ENCODE results near the gene GGA1. TPM values are rescaled to one million over a fixed set of nuclear protein-coding genes. Genes with fewer than 3 reads are reported as not detected.
"Not testable (repeated sequence)": the region's sequence is repeated elsewhere in the genome, so short reads cannot be mapped to it uniquely, and the experiment has no call there.

The GGA1 gene
- total RNA-seq, 1 donor from 2014 or later, result 50.6 TPM

DNA sequence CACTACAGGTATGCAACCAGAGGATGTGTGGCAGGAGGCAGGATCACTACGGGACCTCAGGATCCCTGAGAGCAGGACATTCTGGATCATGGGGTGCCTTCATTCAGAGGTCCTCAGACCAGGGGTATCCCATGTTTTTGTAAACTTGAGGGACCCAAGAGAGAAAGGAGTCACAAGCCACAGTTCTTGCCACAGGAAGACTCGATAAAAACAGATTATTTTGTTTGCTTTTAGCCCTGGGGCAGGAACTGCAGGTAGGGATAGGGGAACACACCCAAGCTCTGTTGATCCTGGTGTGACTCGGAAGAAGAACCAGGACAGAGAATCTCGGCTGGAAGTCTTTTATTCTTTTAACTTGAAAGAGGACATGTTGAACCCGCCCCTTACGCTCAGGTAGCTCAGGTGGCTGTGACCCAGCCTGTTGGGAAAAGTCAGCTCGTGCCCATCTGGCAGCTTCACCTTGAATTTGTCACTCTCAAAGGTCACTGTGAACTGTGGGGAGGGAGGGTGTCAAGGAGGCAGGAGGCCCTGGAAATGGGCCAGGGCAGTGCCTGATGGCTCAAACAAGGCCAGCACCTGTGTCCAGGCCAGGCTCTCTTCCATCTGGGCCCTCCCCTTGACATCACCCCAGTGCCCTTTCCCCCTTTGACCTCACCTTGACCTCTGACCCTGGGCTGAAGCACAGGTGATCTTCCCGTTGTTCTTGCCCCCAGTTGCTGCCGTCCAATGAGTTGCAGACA lies 38.5 kb upstream of the GGA1 start:
- DNase-seq (ENCODE audit: low read depth), result no peak

DNA sequence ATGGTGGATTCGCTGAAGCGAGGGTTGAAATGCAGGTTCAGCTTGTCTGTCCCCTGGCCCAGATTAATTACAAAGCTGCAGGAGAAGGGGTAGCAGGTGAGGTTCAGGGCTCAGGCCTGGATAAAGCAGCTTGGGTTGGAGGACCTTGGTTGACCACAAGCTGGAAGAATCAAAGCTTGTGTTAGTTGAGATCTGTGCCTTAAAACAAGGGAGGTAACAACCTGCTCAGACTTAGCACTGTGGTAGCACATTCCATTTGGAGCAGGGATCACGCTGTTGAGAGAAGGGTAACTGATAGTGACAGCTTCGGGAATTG lies 38.0 kb upstream of the GGA1 start:
- no peak for DNase-seq (ENCODE audit: low read depth)

DNA sequence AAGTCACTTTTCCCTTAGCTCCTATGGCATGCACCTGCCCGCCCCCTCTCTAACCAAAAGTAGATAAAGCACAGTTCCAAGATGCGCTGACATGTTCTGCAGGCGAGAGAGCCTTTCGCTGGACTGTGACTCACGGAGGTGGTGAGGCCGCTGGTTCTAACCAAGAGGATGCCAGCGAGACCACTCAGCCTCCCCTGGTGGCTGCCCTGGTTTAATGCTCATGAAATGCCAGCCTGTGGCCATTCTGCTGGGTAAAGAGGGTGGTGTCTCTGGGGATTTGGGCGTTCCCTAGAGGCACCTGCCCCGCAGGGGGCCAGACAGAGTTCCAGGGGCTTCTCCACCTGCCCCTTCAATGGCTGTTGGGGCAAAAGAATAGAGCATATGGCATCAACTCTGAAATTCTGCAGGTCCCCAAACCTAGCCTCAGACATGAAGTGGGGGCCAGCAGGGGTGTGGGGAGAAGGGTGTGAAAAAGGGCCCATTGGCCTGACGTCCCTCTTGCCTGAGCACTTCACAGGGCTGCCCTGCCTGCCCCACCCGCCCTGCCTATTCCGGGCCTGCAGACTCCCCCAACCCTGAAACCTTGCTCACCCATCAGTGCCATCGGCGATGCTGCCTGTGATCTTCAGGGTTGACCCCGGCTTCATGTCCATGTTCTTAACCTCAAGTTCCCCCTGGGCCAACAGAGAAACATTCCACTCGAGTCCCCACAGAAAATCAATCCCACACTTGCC lies 37.2 kb upstream of the GGA1 start:
- peak; percentile 56 for DNase-seq (ENCODE audit: low read depth)

DNA sequence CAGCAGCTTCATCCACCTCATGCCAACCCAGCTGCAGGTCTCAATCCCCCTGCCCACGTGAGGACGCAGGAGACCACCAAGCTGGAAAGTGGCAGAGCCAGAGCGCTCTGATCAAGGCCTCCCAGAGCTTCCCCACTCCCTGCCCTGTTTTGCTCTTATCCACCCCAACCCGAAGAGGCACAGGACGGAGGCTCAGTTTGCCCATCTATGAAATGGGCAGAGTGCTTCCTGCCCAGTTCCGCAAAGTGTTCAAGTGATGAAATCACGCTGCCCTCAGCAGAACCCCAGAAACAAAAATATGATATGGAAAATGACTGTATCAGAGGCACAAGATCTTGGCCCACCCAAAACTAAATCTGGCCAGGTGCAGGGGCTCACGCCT lies 36.7 kb upstream of the GGA1 start:
- no peak for DNase-seq (ENCODE audit: low read depth)

DNA sequence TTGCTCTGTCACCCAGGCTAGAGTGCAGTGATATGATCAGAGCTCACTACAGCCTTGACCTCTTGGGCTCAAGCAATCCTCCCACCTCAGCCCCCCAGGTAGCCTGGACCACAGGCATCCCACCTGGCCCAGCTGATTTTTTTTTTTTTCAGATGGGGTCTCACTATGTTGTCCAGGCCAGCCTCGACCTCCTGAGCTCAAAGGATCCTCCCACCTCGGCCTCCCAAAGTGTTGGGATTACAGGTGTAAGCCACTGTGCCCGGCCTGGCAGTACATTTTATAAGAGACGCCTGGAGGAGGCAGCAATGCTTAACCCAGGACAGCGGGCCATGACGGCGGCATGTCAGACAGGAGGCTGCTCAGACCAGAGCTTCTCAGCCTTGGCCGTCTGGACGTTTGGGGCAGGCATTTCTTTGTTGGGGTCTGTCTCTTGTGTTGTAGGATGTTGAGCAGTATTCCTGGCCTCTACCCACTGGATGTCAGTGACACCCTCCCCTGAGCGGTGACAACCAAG lies 33.1 kb upstream of the GGA1 start:
- no peak for DNase-seq (ENCODE audit: low read depth)

DNA sequence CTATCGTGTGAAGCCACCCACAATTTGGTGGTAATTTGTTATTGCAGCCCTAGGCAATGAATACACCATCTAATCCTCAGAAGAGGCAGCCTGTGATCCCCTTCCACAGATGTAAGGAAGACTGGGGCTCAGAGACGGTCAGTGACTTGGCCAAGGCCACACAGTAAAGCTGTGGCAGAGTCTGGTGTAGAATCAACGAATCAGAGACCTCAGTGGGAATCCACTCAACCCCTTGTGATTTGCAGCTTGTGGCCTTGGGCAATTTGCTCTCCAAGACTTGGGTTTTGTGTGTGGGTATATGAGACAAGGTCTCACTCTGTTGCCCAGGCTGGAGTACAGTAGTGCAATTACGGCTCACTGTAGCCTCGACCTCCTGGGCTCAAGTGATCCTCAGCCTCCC lies 30.6 kb upstream of the GGA1 start:
- no peak for DNase-seq (ENCODE audit: low read depth)

DNA sequence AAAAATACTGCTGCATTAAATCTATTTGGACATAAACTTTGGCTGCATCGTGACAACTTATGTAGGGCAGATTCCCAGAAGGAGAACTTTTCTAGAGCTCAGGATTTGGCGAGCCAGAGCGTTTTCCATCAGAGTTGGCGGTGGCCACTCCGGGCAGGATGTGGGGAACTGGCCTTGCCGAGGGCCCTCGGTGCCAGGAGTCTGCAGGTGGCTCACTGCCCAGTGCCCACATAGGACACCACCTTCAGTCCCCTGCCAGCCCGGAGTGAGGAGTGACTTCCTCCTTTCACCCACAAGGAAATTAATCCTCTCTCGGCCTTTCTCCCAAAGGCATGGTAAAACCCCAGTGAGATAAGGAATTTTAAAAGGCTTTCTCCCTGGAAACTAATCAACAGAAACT lies 27.1 kb upstream of the GGA1 start:
- DNase-seq (ENCODE audit: low read depth), result no peak

DNA sequence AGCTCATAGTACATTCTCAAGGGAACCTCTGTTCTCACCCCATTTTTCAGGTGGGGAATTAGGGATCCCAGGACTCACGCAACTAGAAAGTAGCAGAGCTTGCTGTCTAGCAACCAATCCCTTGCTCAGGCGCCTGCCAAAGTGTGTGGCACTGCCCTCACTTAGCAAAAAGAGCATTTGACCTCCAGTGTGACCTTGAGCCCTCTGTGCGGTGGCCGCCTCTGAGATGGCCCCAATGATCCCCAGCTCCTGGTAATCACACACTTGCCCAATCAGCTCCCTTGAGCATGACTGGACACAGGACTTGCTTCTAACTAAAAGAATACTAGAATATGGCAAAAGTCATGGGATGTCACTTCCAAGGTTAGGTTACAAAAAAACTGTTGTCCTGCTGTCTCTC lies 26.1 kb upstream of the GGA1 start:
- no peak for DNase-seq (ENCODE audit: low read depth)

DNA sequence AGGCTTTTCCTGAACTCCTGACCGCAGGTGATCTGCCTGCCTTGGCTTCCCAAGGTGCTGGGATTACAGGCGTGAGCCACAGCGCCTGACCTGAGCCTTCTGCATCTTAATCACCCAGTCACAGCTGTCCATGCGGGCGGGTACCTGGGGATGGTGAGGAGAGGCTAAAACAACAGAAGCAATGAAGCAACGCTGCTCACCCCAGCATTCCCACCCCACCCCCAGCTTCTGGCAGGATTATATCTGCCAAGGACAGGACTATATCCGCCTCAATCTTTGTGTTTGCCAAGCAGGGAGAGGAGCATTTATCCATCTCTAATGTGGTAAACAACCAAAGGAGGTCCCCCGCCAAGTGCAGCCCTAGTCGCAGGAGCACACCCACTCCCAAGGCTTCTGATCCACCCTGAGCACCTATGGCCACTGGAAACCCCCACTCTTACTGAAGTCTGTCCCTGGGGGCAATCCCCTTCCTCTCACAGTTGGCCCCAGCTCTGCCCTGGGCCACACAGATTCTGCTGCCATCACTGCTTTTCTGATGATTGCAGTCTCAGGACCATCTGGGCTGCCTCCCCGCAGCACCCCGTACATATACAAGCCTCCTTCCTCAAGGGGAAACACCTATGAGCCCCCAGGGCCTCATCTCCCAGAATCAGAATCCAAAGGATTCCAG lies 20.0 kb upstream of the GGA1 start:
- no peak for DNase-seq (ENCODE audit: low read depth)

DNA sequence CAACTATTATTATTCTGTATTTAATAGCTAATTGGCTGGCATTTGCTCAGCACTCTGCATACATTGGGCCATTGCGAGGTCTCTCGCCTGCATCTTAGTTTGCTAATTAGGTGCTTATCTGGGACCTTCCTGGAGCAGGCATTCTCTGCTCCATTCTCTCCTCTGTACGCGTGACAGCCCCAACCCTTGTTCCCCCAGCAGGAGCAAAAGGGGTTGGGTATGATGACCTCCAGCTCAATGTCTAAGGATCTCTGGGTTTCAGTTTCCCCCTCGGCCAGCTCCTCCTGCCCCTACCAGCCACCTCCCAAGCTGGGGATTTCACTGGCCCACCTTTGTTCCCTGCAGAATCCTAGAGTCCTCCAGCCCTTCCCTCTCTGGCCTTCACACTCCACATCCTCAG lies 19.0 kb upstream of the GGA1 start:
- DNase-seq (ENCODE audit: low read depth), result no peak

DNA sequence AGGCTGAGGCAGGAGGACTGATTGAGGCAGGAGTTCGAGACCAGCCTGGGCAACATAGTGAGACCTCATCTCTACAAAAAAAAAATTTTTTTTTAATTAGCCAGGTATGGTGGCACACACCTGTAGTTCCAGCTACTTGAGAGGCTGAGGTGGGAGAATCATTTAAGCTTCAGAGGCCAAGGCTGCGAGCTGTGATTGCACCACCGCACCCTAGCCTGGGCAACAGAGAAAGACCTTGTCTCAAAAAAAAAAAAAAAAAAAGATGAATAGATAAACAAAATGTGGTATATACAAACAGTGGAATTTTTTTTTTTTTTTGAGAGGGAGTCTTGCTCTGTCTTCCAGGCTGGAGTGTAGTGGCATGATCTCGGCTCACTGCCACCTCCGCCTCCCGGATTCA lies 17.6 kb upstream of the GGA1 start:
- not testable (repeated sequence) for DNase-seq (ENCODE audit: low read depth)

DNA sequence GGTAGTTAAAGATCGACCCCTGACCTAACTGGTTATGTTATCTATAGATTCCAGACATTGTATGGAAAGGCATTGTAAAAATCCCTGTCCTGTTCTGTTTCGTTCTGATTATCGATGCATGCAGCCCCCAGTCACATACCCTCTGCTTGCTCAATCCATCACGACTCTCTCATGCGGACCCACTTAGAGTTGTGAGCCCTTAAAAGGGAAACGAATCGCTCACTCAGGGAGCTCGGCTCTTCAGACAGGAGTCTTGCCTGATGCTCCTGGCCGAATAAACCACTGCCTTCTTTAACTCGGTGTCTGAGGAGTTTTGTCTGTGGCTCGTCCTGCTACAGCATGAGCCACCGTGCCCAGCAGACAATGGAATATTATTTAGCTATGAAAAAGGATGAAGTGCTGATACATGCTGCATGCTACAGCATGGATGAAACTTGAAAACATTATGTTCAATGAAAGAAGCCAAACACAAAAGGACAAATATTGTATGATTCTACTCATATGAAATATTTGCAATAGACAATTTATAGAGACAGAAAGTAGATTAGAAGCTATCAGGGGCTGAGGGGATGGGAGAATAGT lies 16.7 kb upstream of the GGA1 start:
- DNase-seq (ENCODE audit: low read depth), result no peak

DNA sequence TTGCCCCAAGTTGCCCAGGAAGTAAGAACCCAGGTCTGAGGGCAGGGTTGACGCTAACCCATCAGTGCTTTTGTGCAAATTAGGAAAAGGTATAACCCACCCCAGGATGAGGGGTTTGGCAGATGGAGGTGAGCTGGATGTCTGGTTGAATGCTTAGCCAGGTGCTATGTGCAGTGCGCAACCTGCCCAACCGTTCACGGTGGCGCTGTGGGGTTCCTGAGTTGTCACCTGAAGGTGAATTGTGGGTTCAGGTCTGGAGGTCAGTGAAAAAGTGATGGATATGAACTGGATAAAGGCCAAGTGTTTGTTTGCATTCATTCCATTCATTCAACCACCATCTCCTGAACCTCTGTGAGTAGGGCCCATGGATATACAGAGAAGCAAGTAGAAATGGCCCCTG lies 14.4 kb upstream of the GGA1 start:
- no peak for DNase-seq (ENCODE audit: low read depth)

DNA sequence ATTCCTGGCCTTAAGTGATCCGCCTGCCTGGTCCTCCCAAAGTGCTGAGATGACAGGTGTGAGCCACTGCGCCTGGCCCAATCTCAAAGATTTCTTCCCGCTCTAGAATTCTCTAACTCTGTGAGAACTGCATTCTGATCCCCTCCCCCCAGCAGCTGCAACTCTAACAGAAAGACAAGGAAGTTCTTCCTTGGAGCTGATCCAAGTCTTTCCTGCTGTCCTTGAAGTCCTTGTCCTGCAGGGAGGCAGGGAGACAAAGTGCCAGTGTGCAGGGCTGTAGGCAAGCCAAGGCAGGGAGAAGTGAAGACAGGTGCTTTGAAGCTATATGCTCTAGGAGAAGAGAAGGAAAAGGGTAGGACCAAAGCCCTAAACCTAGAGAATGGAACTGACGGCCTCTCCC lies 9.5 kb upstream of the GGA1 start:
- peak; percentile 84 for DNase-seq (ENCODE audit: low read depth)

DNA sequence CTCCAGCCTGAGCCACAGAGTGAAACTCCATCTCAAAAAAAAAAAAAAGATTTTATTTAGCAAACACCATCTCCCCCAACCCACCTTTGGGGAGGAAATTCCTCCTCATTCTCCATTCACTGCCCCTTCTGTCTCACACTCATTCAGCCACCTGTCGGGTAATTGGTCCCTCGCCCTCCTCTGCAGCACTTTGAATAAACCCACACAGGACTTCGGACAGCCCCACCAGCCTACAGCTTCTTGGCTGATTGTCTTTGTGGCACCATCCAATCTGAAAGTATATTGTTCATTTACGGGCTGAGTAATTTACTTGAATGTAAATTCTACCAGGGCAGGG lies 7.5 kb upstream of the GGA1 start:
- DNase-seq (ENCODE audit: low read depth), result no peak

DNA sequence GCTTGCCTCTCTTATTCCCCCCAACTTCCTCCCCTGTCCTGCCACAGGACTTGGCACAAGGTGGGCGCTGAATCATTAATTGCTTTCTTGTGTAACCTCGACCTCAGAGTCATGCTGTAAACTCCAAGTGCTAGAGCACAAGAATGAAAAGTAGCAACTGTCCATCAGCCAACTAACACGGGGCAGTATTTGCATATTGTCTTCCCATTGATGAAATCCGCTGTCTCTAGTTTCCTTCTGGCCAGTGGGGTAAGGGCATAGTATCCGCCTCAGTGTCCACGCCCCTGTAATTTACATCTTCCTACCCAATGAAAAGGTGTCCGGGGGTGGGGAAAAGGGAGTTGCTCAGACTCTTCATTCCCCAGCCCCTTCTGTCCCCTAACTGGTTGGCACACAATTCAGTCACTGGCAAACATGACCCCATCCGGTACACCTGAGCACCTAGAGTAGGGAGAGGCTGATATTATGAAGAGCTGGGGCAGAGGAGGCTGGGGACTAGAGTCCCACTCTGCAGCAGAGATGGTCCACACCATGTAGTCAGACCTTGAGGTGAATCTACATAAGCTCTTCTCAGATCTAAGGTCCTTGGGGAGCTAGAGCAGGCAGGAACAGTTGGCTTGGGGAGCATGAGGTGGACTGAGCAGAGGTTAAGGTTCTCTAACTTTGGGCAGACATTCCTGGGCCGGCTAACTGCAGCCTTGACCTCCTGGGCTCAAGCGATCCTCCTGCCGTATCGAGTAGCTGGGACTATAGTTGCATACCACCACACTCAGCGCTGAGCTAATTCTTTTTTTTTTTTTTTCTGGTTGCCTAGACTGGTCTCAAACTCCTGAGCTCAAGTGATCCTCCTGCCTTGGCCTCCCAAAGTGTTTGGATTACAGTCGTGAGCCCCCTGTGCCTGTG lies 6.8 kb upstream of the GGA1 start:
- peak; percentile 29 for DNase-seq (ENCODE audit: low read depth)

DNA sequence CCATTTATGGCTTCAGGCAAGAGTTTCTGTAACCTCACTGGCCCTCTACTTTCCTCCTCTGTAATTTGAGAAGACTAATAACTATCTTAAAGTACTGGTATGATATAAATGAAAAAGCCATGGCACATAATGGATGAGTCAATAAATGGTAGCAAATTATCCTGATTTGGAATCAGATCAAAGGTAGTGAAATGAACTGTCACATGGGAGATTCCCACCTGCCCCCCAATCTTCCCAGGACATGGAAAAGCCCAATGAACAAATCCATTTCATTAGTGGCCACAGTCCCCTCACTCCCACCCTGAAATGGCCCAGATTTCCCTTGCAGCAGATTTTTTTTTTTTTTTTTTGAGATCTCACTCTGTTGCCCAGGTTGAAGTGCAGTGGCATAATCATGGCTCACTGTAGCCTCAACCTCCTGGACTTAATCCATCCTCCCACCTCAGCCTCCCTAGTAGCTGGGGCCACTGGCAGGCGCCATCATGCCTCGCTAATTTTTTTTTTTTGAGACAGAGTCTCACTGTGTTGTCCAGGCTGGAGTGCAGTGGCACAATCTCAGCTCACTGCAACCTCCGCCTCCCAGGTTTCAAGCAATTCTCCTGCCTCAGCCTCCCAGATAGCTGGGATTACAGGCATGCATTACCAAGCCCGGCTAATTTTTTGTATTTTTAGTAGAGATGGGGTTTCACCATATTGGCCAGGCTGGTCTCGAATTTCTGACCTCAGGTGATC lies 5.9 kb upstream of the GGA1 start:
- DNase-seq (ENCODE audit: low read depth), result not testable (repeated sequence)

DNA sequence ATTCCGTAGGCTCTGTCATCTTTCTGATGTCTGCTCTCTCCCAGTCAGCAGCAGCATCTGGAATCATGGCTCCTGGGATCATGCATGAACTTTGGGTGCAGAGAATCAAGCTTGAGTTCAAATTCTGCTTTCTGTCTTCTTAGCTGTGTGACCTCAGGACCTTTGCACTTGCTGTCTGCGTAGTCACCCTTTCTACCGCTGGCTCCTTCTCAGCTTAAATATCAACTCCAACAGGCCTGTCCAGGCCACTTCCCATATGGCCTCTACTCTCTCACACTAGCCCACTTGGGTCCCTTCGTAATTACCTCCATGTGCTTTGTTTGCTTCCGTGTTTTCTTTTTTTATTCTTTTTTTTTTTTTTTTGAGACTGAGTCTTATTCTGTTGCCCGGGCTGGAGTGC lies 4.6 kb upstream of the GGA1 start:
- DNase-seq (ENCODE audit: low read depth), result no peak

DNA sequence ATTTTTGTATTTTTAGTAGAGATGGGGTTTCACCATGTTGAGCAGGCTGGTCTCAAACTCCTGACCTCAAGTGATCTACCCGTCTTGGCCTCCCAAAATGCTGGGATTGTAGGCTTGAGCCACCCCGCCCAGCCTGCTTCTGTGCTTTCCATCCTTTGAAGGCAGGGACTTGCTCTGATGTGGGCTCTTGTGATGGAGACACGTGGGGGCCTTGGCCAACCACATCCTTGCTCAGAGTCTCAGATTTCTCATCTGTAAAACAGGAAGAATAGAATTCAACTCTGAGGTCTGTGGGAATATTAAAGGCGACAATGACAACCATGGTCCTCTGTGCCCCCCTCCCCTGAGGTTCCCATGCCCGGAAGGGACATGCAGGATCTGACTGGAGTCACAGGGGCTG lies 3.8 kb upstream of the GGA1 start:
- DNase-seq (ENCODE audit: low read depth), result no peak

Measured in myocyte (in vitro differentiated cells).